ENCODE results near the gene MTTP.

Gene MTTP

DNA sequence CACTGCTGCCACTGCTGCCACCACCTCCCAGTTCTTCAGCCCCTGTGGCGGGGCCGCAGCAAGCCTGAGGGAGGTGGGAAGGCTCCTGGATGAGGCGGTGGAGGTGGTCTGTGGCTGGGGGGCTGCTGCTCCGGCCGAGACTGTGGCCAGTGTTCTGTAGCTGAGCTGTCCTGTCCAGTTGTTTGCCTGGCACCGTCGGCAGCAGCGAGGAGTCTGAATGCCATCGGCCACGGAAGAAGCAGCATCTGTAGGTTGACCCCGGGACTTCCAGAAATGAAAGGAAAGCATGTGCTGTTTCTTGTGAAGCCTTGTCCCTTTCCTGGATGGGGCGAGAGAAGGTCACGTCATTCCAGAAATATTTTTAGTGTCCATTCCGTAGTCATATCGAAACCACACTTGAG is 79.7 kb downstream of the MTTP start:
- no peak overlapping the region for H3K4me3 ChIP-seq (ENCODE audit: low read depth, low read length, poor library complexity, severe bottlenecking)
- no peaks in the 10 kb centered on the region for H4K20me1 ChIP-seq (ENCODE audit: insufficient read depth, low read length)
- no peaks in the 10 kb centered on the region for H3F3A ChIP-seq (ENCODE audit: insufficient read depth, low read length)
- no peaks in the 10 kb centered on the region for H3K9me3 ChIP-seq (ENCODE audit: low read length)
- no peaks in the 10 kb centered on the region for H3K79me2 ChIP-seq (ENCODE audit: insufficient read depth, low read length)
- H3K4me1 ChIP-seq (ENCODE audit: insufficient read depth, low read length, severe bottlenecking): peaks cover 3% of the 10 kb centered on the region
- no peak overlapping the region for H3K27ac ChIP-seq (ENCODE audit: low read depth, low read length, poor library complexity, severe bottlenecking)
- no peaks in the 10 kb centered on the region for H3K9me2 ChIP-seq (ENCODE audit: low read depth, low read length)
- H3K4me2 ChIP-seq (ENCODE audit: low read length): no peak overlapping the region
- TF ChIP-seq, protein P1, sequence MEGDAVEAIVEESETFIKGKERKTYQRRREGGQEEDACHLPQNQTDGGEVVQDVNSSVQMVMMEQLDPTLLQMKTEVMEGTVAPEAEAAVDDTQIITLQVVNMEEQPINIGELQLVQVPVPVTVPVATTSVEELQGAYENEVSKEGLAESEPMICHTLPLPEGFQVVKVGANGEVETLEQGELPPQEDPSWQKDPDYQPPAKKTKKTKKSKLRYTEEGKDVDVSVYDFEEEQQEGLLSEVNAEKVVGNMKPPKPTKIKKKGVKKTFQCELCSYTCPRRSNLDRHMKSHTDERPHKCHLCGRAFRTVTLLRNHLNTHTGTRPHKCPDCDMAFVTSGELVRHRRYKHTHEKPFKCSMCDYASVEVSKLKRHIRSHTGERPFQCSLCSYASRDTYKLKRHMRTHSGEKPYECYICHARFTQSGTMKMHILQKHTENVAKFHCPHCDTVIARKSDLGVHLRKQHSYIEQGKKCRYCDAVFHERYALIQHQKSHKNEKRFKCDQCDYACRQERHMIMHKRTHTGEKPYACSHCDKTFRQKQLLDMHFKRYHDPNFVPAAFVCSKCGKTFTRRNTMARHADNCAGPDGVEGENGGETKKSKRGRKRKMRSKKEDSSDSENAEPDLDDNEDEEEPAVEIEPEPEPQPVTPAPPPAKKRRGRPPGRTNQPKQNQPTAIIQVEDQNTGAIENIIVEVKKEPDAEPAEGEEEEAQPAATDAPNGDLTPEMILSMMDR (IDR thresholded peaks at IDR 0.05; ENCODE audit: low read length): no peak
- no peak for TF ChIP-seq EZH2 (IDR thresholded peaks at IDR 0.05; ENCODE audit: borderline replicate concordance, low read length)
- no peak overlapping the region for H3K9ac ChIP-seq (ENCODE audit: low read length)
- no peaks in the 10 kb centered on the region for H3K36me3 ChIP-seq (ENCODE audit: insufficient read depth, low read length)
- H2AFZ ChIP-seq (ENCODE audit: low read length): no peak overlapping the region
- H3K27me3 ChIP-seq (ENCODE audit: insufficient read depth, low read length): no peaks in the 10 kb centered on the region

DNA sequence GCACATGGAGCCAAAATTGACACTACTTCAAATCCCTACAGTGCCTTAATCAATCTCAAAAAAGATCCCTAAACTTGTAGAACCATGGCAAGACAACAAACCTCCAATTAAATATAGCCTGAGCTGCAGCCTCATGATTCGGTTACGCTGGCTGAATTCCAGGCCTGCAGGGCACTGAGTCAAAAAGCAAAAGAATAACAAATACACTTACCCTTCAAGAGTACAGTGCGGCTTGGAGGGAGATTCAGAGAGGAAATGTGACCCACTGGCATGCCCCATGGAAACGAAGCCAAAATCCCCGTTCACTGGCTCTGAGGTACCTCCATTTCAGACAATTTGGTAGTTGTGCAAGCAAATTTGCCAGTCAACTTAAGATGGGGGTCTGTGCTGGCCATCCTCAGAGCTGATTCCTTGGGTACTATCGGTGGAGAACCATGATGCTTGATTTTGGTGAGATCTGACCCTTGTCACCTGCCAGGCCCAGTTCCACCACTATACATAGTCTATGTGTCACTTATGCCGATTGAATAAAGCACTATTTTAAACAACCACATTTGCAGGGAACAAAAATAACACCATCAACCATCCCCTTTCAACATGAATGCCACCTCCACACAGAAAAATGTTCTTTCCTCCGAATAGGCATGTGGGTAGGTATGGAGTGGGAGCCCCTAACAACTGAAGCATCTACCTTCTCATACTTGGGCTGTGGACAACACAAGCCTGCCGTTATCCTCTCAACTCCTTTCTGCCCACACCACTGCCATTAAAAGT is 80.9 kb downstream of the MTTP start:
- H3F3A ChIP-seq (ENCODE audit: insufficient read depth, low read length): no peaks in the 10 kb centered on the region
- H3K9ac ChIP-seq (ENCODE audit: low read length): no peak overlapping the region
- H3K4me1 ChIP-seq (ENCODE audit: insufficient read depth, low read length, severe bottlenecking): no peaks in the 10 kb centered on the region
- no peak overlapping the region for H3K4me2 ChIP-seq (ENCODE audit: low read length)
- no peaks in the 10 kb centered on the region for H3K36me3 ChIP-seq (ENCODE audit: insufficient read depth, low read length)
- H4K20me1 ChIP-seq (ENCODE audit: insufficient read depth, low read length): no peaks in the 10 kb centered on the region
- no peak overlapping the region for H2AFZ ChIP-seq (ENCODE audit: low read length)
- H3K9me3 ChIP-seq (ENCODE audit: low read length): no peaks in the 10 kb centered on the region
- H3K27ac ChIP-seq (ENCODE audit: low read depth, low read length, poor library complexity, severe bottlenecking): no peak overlapping the region
- no peak for TF ChIP-seq EZH2 (IDR thresholded peaks at IDR 0.05; ENCODE audit: borderline replicate concordance, low read length)
- TF ChIP-seq, protein P1 (IDR thresholded peaks at IDR 0.05; ENCODE audit: low read length): no peak
- H3K79me2 ChIP-seq (ENCODE audit: insufficient read depth, low read length): no peaks in the 10 kb centered on the region
- no peaks in the 10 kb centered on the region for H3K9me2 ChIP-seq (ENCODE audit: low read depth, low read length)
- H3K27me3 ChIP-seq (ENCODE audit: insufficient read depth, low read length): no peaks in the 10 kb centered on the region
- H3K4me3 ChIP-seq (ENCODE audit: low read depth, low read length, poor library complexity, severe bottlenecking): no peak overlapping the region

DNA sequence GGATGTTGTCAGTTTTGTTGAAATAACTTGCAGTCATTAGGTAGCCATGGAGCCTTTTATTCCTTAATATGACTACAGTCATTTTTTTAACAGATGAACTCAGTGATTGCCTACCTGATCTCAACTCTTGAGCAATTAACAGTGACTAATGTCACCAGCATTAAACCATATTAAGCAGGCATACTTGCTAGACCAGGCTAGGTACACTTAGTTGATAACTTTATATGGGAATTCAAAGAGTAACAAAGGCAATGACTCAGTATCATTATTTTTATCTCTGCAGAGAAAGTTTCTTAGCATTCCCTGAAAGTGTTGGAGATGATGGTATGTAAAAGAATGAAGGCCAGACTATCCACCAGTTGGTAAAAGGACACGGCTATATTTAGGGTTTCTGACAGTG is 83.2 kb downstream of the MTTP start, which contains the start of gene C4orf54:
Gene C4orf54 (minus strand): TSS at position 31 of the 400 bp plus-strand sequence. CDS start 3,180 bp downstream, outside the sequence.
- no peaks in the 10 kb centered on the region for H3K36me3 ChIP-seq (ENCODE audit: insufficient read depth, low read length)
- no peak within 1 kb of the TSS for H3K4me2 ChIP-seq (ENCODE audit: low read length)
- TF ChIP-seq EZH2 (IDR thresholded peaks at IDR 0.05; ENCODE audit: borderline replicate concordance, low read length): no peak
- TF ChIP-seq, protein P1 (IDR thresholded peaks at IDR 0.05; ENCODE audit: low read length): no peak
- no peak within 1 kb of the TSS for H2AFZ ChIP-seq (ENCODE audit: low read length)
- H3K27ac ChIP-seq (ENCODE audit: low read depth, low read length, poor library complexity, severe bottlenecking): no peak within 1 kb of the TSS
- H3K27me3 ChIP-seq (ENCODE audit: insufficient read depth, low read length): no peaks in the 10 kb centered on the region
- H4K20me1 ChIP-seq (ENCODE audit: insufficient read depth, low read length): no peaks in the 10 kb centered on the region
- no peaks in the 10 kb centered on the region for H3K79me2 ChIP-seq (ENCODE audit: insufficient read depth, low read length)
- H3K9me2 ChIP-seq (ENCODE audit: low read depth, low read length): no peaks in the 10 kb centered on the region
- no peak within 1 kb of the TSS for H3K9ac ChIP-seq (ENCODE audit: low read length)
- no peak within 1 kb of the TSS for H3K4me3 ChIP-seq (ENCODE audit: low read depth, low read length, poor library complexity, severe bottlenecking)
- H3K4me1 ChIP-seq (ENCODE audit: insufficient read depth, low read length, severe bottlenecking): no peaks in the 10 kb centered on the region
- no peaks in the 10 kb centered on the region for H3F3A ChIP-seq (ENCODE audit: insufficient read depth, low read length)
- no peaks in the 10 kb centered on the region for H3K9me3 ChIP-seq (ENCODE audit: low read length)

All from OCI-LY1 (cell line).